Retinal pigment epithelial cell (primary cell): Measurements from ENCODE around the gene TSPAN18.

Experiments
- DNase-seq: peaks from one replicate; pipeline ENCODE4 v3.0.0-alpha.2; 2010; ENCODE audit warnings: low read depth
- H3K4me3 ChIP-seq: 2 replicates; pipeline ENCODE4 v1.5.1; 2011; ENCODE audit warnings: mild to moderate bottlenecking, low read length, control low read depth, moderate library complexity
- CTCF ChIP-seq: conservative IDR thresholded peaks from 2 replicates; pipeline ENCODE4 v1.5.1; 2011; ENCODE audit warnings: low read depth, low read length, control low read depth, inconsistent platforms

TSPAN18 gene

DNA sequence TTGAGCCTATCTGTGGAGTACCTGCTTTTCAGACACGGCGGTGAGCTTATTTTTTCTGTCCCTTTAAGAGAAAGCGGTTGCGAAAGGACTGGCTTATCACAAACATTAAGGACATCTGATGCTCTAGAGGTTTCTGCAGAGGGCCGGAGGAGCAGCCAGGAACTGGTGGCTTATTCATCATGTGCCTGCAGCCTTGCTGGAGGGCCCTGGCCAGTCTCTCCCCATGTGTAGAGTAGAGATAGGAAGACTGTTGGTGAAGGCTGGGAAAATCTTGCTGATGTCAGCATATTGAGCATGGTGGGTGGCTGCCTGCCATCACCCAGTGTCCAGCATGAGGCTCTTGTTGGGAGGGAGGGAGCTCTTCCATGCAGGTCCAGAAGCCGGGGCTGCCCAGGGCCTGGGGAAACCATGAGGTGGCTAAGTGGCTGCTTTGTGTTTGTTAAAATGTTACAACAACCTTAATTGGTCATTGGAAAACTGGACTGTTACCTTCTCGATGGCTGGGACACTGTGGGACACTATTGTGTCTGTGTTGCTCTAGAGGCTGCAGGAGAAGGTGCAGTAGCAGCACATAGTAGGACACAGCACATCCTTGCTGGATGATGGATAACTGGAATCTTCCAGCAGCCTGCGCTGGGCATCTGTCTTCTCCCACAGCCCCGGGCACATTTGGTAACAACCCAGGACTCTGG, 54.3 kb downstream of the TSPAN18 start:
- no peak overlapping the region for H3K4me3 ChIP-seq
- no peak for TF ChIP-seq CTCF
- no peak for DNase-seq

DNA sequence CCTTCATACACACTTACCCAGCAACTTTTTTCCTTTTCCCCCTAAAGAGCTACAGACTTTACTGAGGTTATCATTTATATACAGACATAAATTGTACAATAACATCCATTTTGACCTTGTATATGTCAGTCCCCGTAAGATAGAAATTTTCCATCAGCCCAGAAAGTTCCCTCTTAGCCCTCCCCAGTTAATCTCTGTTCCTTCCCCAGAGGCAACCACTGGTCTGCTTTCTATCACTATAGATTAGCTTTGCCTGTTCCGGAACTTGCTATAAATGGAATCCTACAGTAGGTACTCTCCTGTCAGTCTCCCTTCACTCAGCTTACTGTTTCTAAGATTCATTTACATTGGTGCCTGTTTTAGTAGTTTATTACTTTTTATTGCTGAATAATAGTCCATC, 54.9 kb downstream of the TSPAN18 start:
- TF ChIP-seq CTCF = no peak
- DNase-seq = no peak
- H3K4me3 ChIP-seq = no peak overlapping the region

GRCh38 chr11:44782478-44782877, 55.7 kb downstream of the TSPAN18 start:
- H3K4me3 ChIP-seq = no peak overlapping the region
- DNase-seq = no peak
- no peak for TF ChIP-seq CTCF

GRCh38 chr11:44784436-44784760, 57.6 kb downstream of the TSPAN18 start:
- no peak for TF ChIP-seq CTCF
- H3K4me3 ChIP-seq = no peak overlapping the region
- DNase-seq = no peak

GRCh38 chr11:44784851-44785250, 58.1 kb downstream of the TSPAN18 start:
- DNase-seq = no peak
- no peak overlapping the region for H3K4me3 ChIP-seq
- no peak for TF ChIP-seq CTCF

DNA sequence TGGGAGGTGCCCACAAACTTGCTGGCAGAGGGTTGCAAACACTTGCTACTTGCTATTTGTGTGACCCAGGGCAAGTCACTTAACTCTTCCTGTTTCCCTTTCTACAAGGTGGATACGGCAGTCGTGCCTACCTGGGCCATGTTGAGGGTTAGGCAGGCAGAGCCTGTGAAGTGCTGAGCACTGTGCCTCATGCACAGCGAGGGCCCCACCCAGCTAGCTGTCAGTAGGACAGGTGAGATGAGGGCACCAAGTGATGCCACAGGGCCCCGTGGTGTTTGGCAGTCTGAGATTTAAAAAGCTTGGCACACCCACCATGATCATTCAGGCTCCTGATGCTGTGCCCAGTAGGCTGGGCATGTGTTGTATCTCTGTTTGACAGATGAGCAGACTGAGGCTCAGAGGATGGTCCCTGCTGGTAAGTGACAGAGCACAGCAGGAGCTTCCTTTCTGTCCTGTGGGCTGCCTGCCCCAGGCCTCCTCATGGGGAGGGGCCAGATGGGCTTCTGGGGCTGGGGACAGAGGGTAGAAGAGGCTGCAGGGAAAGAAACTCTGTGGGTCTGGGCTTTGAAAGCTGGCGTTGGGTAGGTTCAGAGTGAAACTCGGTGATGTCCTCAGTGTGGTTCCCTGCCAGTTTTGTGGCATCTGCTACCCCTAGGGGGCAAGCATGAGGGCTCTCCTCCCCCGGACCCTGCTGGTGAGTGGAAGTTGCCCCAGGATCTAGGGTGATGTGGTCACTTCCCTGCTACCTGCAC, 59.3 kb downstream of the TSPAN18 start:
- no peak for DNase-seq
- peak; percentile 43 for TF ChIP-seq CTCF

GRCh38 chr11:44787070-44787469, 60.3 kb downstream of the TSPAN18 start:
- no peak for TF ChIP-seq CTCF
- DNase-seq = no peak
- H3K4me3 ChIP-seq = no peak overlapping the region

More for the DNA sequence above, 59.3 kb downstream of the TSPAN18 start:
- H3K4me3 ChIP-seq = no peak overlapping the region
